Measurements from ENCODE around the gene CADPS. TPM values are rescaled to one million over a fixed set of nuclear protein-coding genes. Genes with fewer than 3 reads are reported as not detected.

CADPS gene
- polyA plus RNA-seq, 3 donors = not detected

GRCh38 chr3:62677926-62678325, 197.3 kb downstream of the CADPS start:
- Histone ChIP-seq H3K9ac (ENCODE audit: insufficient read depth, low read length, poor library complexity, severe bottlenecking) (no peak overlapping the region), H3K27me3 (ENCODE audit: control insufficient read depth in 2 of 2, insufficient read depth in 2 of 2, low read length in 2 of 2) (no peaks in the 10 kb centered on the region), H3K27ac (ENCODE audit: low read depth in 1 of 2, low read length in 2 of 2) (no peak overlapping the region), H3K79me2 (ENCODE audit: insufficient read depth, low read length) (no peaks in the 10 kb centered on the region), H3K36me3 (replicated peaks in 1 of 2; ENCODE audit: control insufficient read depth in 1 of 2, insufficient read depth in 2 of 2, low read length in 2 of 2) (no peaks in the 10 kb centered on the region), H3K9me3 (replicated peaks in 1 of 2; ENCODE audit: control insufficient read depth in 1 of 2, insufficient read depth in 1 of 2, low read length in 2 of 2) (no peaks in the 10 kb centered on the region), H3K4me1 (ENCODE audit: control insufficient read depth in 1 of 2, insufficient read depth in 2 of 2, low read length in 2 of 2) (no peaks in the 10 kb centered on the region), H4K20me1 (ENCODE audit: insufficient read depth, low read length) (no peaks in the 10 kb centered on the region), H2AFZ (ENCODE audit: insufficient read depth, low read depth, low read length, poor library complexity, severe bottlenecking) (no peak overlapping the region), H3K4me2 (replicated peaks; ENCODE audit: extremely low read depth, low read length, poor library complexity, severe bottlenecking) (no peak overlapping the region), H3K4me3 (replicated peaks in 1 of 3; ENCODE audit: low read depth in 2 of 3, low read length in 3 of 3) (no peak overlapping the region)
- Mint-ChIP-seq H3K4me1 (no peaks in the 10 kb centered on the region), H3K36me3 (no peaks in the 10 kb centered on the region), H3K4me3 (no peak overlapping the region), H3K27me3 (ENCODE audit: low read depth in 3 of 3) (no peaks in the 10 kb centered on the region), H3K27ac (no peak overlapping the region), H3K9me3 (no peaks in the 10 kb centered on the region)
- no peak for DNase-seq
- intact Hi-C loops (cut with micrococcal nuclease) = no loop called here
- no peak for TF ChIP-seq CTCF (IDR thresholded peaks at IDR 0.05)
- no CpG with 5 or more reads among the region's 1 CpG for WGBS (ENCODE audit: insufficient coverage)

- Histone ChIP-seq H3K4me2 (replicated peaks; ENCODE audit: extremely low read depth, low read length, poor library complexity, severe bottlenecking) (no peak overlapping the region), H3K4me3 (replicated peaks in 1 of 3; ENCODE audit: low read depth in 2 of 3, low read length in 3 of 3) (no peak overlapping the region), H3K9me3 (replicated peaks in 1 of 2; ENCODE audit: control insufficient read depth in 1 of 2, insufficient read depth in 1 of 2, low read length in 2 of 2) (no peaks in the 10 kb centered on the region), H3K27ac (ENCODE audit: low read depth in 1 of 2, low read length in 2 of 2) (no peak overlapping the region), H3K36me3 (replicated peaks in 1 of 2; ENCODE audit: control insufficient read depth in 1 of 2, insufficient read depth in 2 of 2, low read length in 2 of 2) (no peaks in the 10 kb centered on the region), H3K4me1 (ENCODE audit: control insufficient read depth in 1 of 2, insufficient read depth in 2 of 2, low read length in 2 of 2) (no peaks in the 10 kb centered on the region), H3K9ac (ENCODE audit: insufficient read depth, low read length, poor library complexity, severe bottlenecking) (no peak overlapping the region), H3K79me2 (ENCODE audit: insufficient read depth, low read length) (no peaks in the 10 kb centered on the region), H2AFZ (ENCODE audit: insufficient read depth, low read depth, low read length, poor library complexity, severe bottlenecking) (no peak overlapping the region), H4K20me1 (ENCODE audit: insufficient read depth, low read length) (no peaks in the 10 kb centered on the region), H3K27me3 (ENCODE audit: control insufficient read depth in 2 of 2, insufficient read depth in 2 of 2, low read length in 2 of 2) (no peaks in the 10 kb centered on the region)
- intact Hi-C loops (cut with micrococcal nuclease) = no loop called here
- Mint-ChIP-seq H3K27me3 (ENCODE audit: low read depth in 3 of 3) (no peaks in the 10 kb centered on the region), H3K9me3 (no peaks in the 10 kb centered on the region), H3K4me1 (no peaks in the 10 kb centered on the region), H3K27ac (no peak overlapping the region), H3K36me3 (no peaks in the 10 kb centered on the region), H3K4me3 (no peak overlapping the region)
- no peak for DNase-seq
- WGBS (ENCODE audit: insufficient coverage) = 71% methylated on average over 2 of the region's 3 CpGs
- no peak for TF ChIP-seq CTCF (IDR thresholded peaks at IDR 0.05)
Observed at GRCh38 chr3:62676689-62677271, 198.4 kb downstream of the CADPS start.
